ENCODE measurements around the gene DEUP1.

The DEUP1 gene

GRCh38 chr11:93478841-93479240 lies 148.3 kb downstream of the DEUP1 start:
- no peak for DNase-seq (ENCODE audit: low read depth)

GRCh38 chr11:93480256-93480655 lies 149.7 kb downstream of the DEUP1 start:
- no peak for DNase-seq (ENCODE audit: low read depth)

- DNase-seq (ENCODE audit: low read depth): no peak
Observed at GRCh38 chr11:93480756-93481155, 150.2 kb downstream of the DEUP1 start.

GRCh38 chr11:93481279-93481678 lies 150.7 kb downstream of the DEUP1 start:
- DNase-seq (ENCODE audit: low read depth): no peak

GRCh38 chr11:93481696-93482095 lies 151.2 kb downstream of the DEUP1 start:
- DNase-seq (ENCODE audit: low read depth): no peak

GRCh38 chr11:93482556-93482955 lies 152.0 kb downstream of the DEUP1 start:
- no peak for DNase-seq (ENCODE audit: low read depth)

- no peak for DNase-seq (ENCODE audit: low read depth)
Observed at GRCh38 chr11:93484716-93485115, 154.2 kb downstream of the DEUP1 start.

- DNase-seq (ENCODE audit: low read depth): no peak
Observed at GRCh38 chr11:93485983-93486382, 155.4 kb downstream of the DEUP1 start.

GRCh38 chr11:93487032-93487483 lies 156.5 kb downstream of the DEUP1 start:
- no peak for DNase-seq (ENCODE audit: low read depth)
